H1 (cell line): ENCODE measurements around the gene AGRN. TPM values are rescaled to one million over a fixed set of nuclear protein-coding genes. Genes with fewer than 3 reads are reported as not detected.

ENCODE experiments used
- CTCF ChIA-PET: fragments of 300-600 bp; sonication (Branson Sonifier 250); formaldehyde crosslinking; loops from one replicate; lab custom pipeline; 2021; ENCODE audit not compliant: partially characterized antibody; lab: Charles Lee
- POLR2A ChIA-PET: fragments of 300-600 bp; sonication (Branson Sonifier 250); formaldehyde crosslinking; loops from one replicate; lab custom pipeline; 2021; ENCODE audit warnings: inconsistent platforms; ENCODE audit not compliant: partially characterized antibody; lab: Charles Lee
- DNase-seq, 2 experiments: peaks; one replicate each; pipeline versions ENCODE4 v3.0.0 to v3.0.0-alpha.2; 2010 to 2022; ENCODE audit warnings: low spot score in 2 of 2, low read depth in 1 of 2, mixed read lengths in 1 of 2
- FAIRE-seq: peaks from 2 replicates; lab custom pipeline; 2011; peaks lifted over from hg19 to GRCh38; lab: Jason Lieb, UNC
- H2AFZ ChIP-seq: 2 replicates; pipeline ENCODE4 v1.8.1; 2012; ENCODE audit warnings: low read length, inconsistent platforms
- H2AK5ac ChIP-seq: 2 replicates; pipeline ENCODE4 v1.6.1; 2013; ENCODE audit warnings: low read depth, low read length
- H2BK120ac ChIP-seq: replicated peaks from 2 replicates; pipeline ENCODE3; 2013; ENCODE audit warnings: low read depth, low read length, inconsistent platforms
- H2BK12ac ChIP-seq: 2 replicates; pipeline ENCODE4 v1.6.1; 2013; ENCODE audit warnings: low read depth, low read length
- H2BK15ac ChIP-seq: 2 replicates; pipeline ENCODE4 v1.6.1; 2013; ENCODE audit warnings: low read length
- H2BK20ac ChIP-seq: 2 replicates; pipeline ENCODE4 v1.6.1; 2013; ENCODE audit warnings: low read length
- H2BK5ac ChIP-seq: 2 replicates; pipeline ENCODE4 v1.6.1; 2013; ENCODE audit warnings: low read depth, low read length
- H3K14ac ChIP-seq: 2 replicates; pipeline ENCODE4 v1.6.1; 2013; ENCODE audit warnings: inconsistent platforms; ENCODE audit not compliant: insufficient read length
- H3K18ac ChIP-seq: 2 replicates; pipeline ENCODE4 v1.6.1; 2013; ENCODE audit warnings: low read length; ENCODE audit errors: extremely low read depth
- H3K23ac ChIP-seq: 2 replicates; pipeline ENCODE4 v1.6.1; 2013; ENCODE audit warnings: inconsistent platforms; ENCODE audit not compliant: insufficient read length
- H3K23me2 ChIP-seq: 2 replicates; pipeline ENCODE4 v1.6.1; 2013; ENCODE audit warnings: low read depth, low read length
- H3K27ac ChIP-seq: 2 replicates; pipeline ENCODE4 v1.6.1; 2011; ENCODE audit warnings: low read depth, low read length, inconsistent platforms
- H3K27me3 ChIP-seq, 4 experiments: replicated peaks in 1 of 4; 1 replicate in 1 of 4; 2 replicates in 3 of 4; pipeline versions ENCODE4 v1.6.1 to v1.8.1; 2011 to 2013; ENCODE audit warnings: low read length in 3 of 4, mild to moderate bottlenecking in 3 of 4, inconsistent platforms in 2 of 4, mixed read lengths in 2 of 4, moderate library complexity in 1 of 4; ENCODE audit not compliant: control insufficient read depth in 3 of 4, insufficient read depth in 3 of 4; ENCODE audit errors: extremely low read depth in 1 of 4
- H3K36me3 ChIP-seq, 4 experiments: 2 replicates each; pipeline versions ENCODE4 v1.6.1 to v1.8.1; 2011 to 2013; ENCODE audit warnings: mild to moderate bottlenecking in 4 of 4, low read length in 3 of 4, moderate library complexity in 2 of 4, control low read depth in 1 of 4, inconsistent platforms in 1 of 4; ENCODE audit not compliant: insufficient read depth in 4 of 4, control insufficient read depth in 2 of 4
- H3K4ac ChIP-seq: replicated peaks from 2 replicates; pipeline ENCODE3; 2013; ENCODE audit warnings: low read length, low read depth, mixed read lengths, inconsistent platforms; ENCODE audit not compliant: insufficient read length
- H3K4me1 ChIP-seq, 4 experiments: replicated peaks in 1 of 4; 1 replicate in 1 of 4; 2 replicates in 3 of 4; pipeline versions ENCODE4 v1.6.1 to v1.8.1; 2011 to 2013; ENCODE audit warnings: low read length in 3 of 4, inconsistent platforms in 2 of 4, mixed read lengths in 1 of 4; ENCODE audit not compliant: insufficient read depth in 4 of 4, control insufficient read depth in 3 of 4
- H3K4me2 ChIP-seq, 2 experiments: 2 replicates each; pipeline versions ENCODE4 v1.6.1 to v1.8.1; 2011 to 2013; ENCODE audit warnings: low read depth in 2 of 2, low read length in 2 of 2, control low read depth in 1 of 2, inconsistent platforms in 1 of 2, mild to moderate bottlenecking in 1 of 2; ENCODE audit not compliant: insufficient read depth in 1 of 2
- H3K4me3 ChIP-seq, 4 experiments: fragments of 200-600, 300-600 bp in 1 of 4; sonication (generic), shearing (Covaris generic), sonication (Bioruptor Twin) in 1 of 4; 2 replicates each; pipeline versions ENCODE4 v1.5.1 to v1.8.1; 2011 to 2016; ENCODE audit warnings: low read length in 4 of 4, low read depth in 3 of 4, control low read depth in 2 of 4, inconsistent platforms in 2 of 4, mild to moderate bottlenecking in 2 of 4, mixed read lengths in 1 of 4, moderate library complexity in 1 of 4; ENCODE audit not compliant: insufficient read depth in 2 of 4; ENCODE audit errors: extremely low read depth in 1 of 4
- H3K56ac ChIP-seq: replicated peaks from 2 replicates; pipeline ENCODE3; 2013; ENCODE audit warnings: low read depth, mild to moderate bottlenecking, mixed read lengths, low read length, inconsistent platforms; ENCODE audit not compliant: insufficient read length
- H3K79me1 ChIP-seq: 2 replicates; pipeline ENCODE4 v1.6.1; 2013; ENCODE audit warnings: low read depth, low read length, control low read depth
- H3K79me2 ChIP-seq, 2 experiments: 2 replicates each; pipeline versions ENCODE4 v1.6.1 to v1.8.1; 2012 to 2013; ENCODE audit warnings: low read length in 2 of 2, mild to moderate bottlenecking in 2 of 2, inconsistent platforms in 1 of 2; ENCODE audit not compliant: insufficient read depth in 2 of 2, control insufficient read depth in 1 of 2
- H3K9ac ChIP-seq, 4 experiments: replicated peaks in 1 of 4; 1 replicate in 1 of 4; 2 replicates in 3 of 4; pipeline versions ENCODE4 v1.6.1 to v1.8.1; 2011 to 2013; ENCODE audit warnings: low read depth in 3 of 4, low read length in 3 of 4, control low read depth in 2 of 4, mild to moderate bottlenecking in 2 of 4, moderate library complexity in 2 of 4, inconsistent platforms in 1 of 4; ENCODE audit errors: extremely low read depth in 1 of 4
- H3K9me3 ChIP-seq, 2 experiments: 2 replicates each; pipeline versions ENCODE4 v1.6.1 to v1.8.1; 2012 to 2013; ENCODE audit warnings: mild to moderate bottlenecking in 2 of 2, moderate library complexity in 2 of 2, control low read depth in 1 of 2, inconsistent platforms in 1 of 2, low read depth in 1 of 2, low read length in 1 of 2, mixed read lengths in 1 of 2; ENCODE audit not compliant: insufficient read depth in 2 of 2
- H4K20me1 ChIP-seq, 2 experiments: replicated peaks in 1 of 2; 2 replicates each; pipeline versions ENCODE3 to v1.8.1; 2011 to 2013; ENCODE audit warnings: inconsistent platforms in 2 of 2, low read length in 2 of 2, mild to moderate bottlenecking in 1 of 2; ENCODE audit not compliant: insufficient read depth in 2 of 2, control insufficient read depth in 1 of 2
- H4K5ac ChIP-seq: 2 replicates; pipeline ENCODE4 v1.6.1; 2013; ENCODE audit warnings: low read length, low read depth, mixed read lengths, inconsistent platforms; ENCODE audit not compliant: insufficient read length
- H4K8ac ChIP-seq: 2 replicates; pipeline ENCODE4 v1.8.0; 2013; ENCODE audit warnings: mild to moderate bottlenecking, moderate library complexity, low read length, inconsistent platforms; ENCODE audit not compliant: insufficient read depth; ENCODE audit errors: extremely low read depth
- H4K91ac ChIP-seq: replicated peaks from 2 replicates; pipeline ENCODE3; 2013; ENCODE audit warnings: low read length, mixed read lengths, inconsistent platforms; ENCODE audit not compliant: insufficient read length
- CTBP2 ChIP-seq: IDR thresholded peaks from 2 replicates; pipeline ENCODE4 v1.7.0; 2011; ENCODE audit warnings: borderline replicate concordance, mild to moderate bottlenecking, moderate library complexity, mixed read lengths, low read length; ENCODE audit not compliant: insufficient read depth, insufficient read length
- EGR1 ChIP-seq: IDR thresholded peaks from 2 replicates; pipeline ENCODE4 v1.6.1; 2011; ENCODE audit warnings: low read depth, low read length, borderline replicate concordance
- NRF1 ChIP-seq: IDR thresholded peaks from 2 replicates; pipeline ENCODE4 v1.6.1; 2011; ENCODE audit warnings: mild to moderate bottlenecking, low read depth, low read length, improper control_type of control experiment
- USF2 ChIP-seq: IDR thresholded peaks from 2 replicates; pipeline ENCODE4 v1.6.1; 2011; ENCODE audit warnings: low read length, improper control_type of control experiment
- WGBS, 2 experiments: shearing (Covaris generic) in 1 of 2; methylation state at CpG; one replicate each; pipeline versions ENCODE4 v1.1.6 to v1.1.7; 2013 to 2015; ENCODE audit warnings: low lambda C conversion rate in 2 of 2, mixed read lengths in 2 of 2, inconsistent platforms in 1 of 2, low coverage in 1 of 2, missing lambda C conversion rate in 1 of 2; ENCODE audit not compliant: insufficient replicate concordance in 2 of 2, insufficient coverage in 1 of 2, insufficient read length in 1 of 2; ENCODE audit errors: extremely low coverage in 1 of 2, missing lambda C conversion rate in 1 of 2; 5-methylcytosine and 5-hydroxymethylcytosine counted together
- polyA plus RNA-seq, 7 experiments: library from polyadenylated mRNA; depleted of rRNA in 3 of 7; stranded (reverse) in 5 of 7; unstranded in 2 of 7; fragments of >200 nt in 5 of 7; fragments of 200-250 nt in 2 of 7; gene quantifications; 1 replicate in 5 of 7; 2 replicates in 1 of 7; 4 replicates in 1 of 7; pipeline versions ENCODE4 v1.2.1 to v1.2.3, GENCODE V29; 2011 to 2013; ENCODE audit warnings: missing spikeins in 2 of 7, mixed read lengths in 2 of 7
- total RNA-seq: library from RNA; stranded (reverse); fragmentation: NEBNext Ultra II Directional; extraction: Animal tissue kit (Norgen Biotek cat#: 25700); gene quantifications from 2 replicates; pipeline ENCODE4 v1.2.1, GENCODE V29; 2021

AGRN gene
- total and polyA plus RNA-seq, 2 of the 8 experiments (the other 6 are each of a cell fraction or from before 2014, with no cell fraction given) = 52.3 to 155 TPM

DNA sequence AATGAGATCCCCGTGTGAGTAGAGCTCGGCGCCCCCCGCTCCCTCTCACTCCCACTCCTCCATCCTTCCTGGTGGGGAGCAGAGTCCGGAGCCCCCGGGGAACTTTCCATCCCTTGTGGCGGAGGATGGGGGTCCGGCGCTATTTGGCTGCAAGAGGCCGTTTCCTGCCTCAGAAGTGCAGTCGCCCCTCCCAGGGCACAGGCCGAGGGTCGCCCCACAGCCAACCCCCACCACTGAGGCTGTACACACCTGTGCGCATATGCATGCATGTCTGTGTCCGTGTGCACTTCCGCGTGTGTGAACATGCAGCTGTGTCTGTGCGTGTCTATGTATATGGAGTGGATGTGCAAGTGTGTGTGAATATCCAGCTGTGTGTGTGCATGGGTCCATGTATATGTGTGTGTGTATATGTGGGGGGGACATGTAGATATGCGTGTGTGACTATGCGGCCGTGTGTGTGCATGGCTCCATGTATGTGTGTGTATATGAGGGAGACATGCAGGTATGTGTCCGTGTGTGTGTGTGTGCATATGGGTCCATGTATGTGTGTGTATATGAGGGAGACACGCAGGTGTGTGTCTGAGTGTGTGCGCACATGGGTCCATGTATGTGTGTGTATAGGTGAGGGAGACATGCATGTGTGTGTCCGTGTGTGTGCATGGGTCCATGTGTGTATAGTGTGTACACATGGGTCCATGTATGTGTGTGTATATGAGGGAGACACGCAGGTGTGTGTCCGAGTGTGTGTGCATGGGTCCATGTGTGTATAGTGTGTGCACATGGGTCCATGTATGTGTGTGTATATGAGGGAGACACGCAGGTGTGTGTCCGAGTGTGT lies 32.3 kb downstream of the AGRN start:
- Histone ChIP-seq H3K18ac (no peak overlapping the region), H2BK12ac (no peak overlapping the region), H3K4me2 (no peak overlapping the region), H3K14ac (no peak overlapping the region), H4K8ac (no peak overlapping the region), H2AFZ (no peak overlapping the region), H3K56ac (no peak overlapping the region), H2BK20ac (no peak overlapping the region), H3K36me3 (peaks cover 6 to 67% (median 33%) of the 10 kb centered on the region in 4 experiments), H4K91ac (no peak overlapping the region), H2AK5ac (no peak overlapping the region), H3K27me3 (0 out of 7 replicates have a peak, but pooled peaks cover 0 to 2% (median 0%) of the 10 kb centered on the region in 4 experiments), H3K79me1 (peaks cover 5% of the 10 kb centered on the region; the same call in 1 of the 2 replicates), H4K5ac (no peak overlapping the region), H3K9ac (no peak overlapping the region), H2BK15ac (peak overlapping the region; percentile 9; the same call in 1 of the 2 replicates), H3K23me2 (no peaks in the 10 kb centered on the region; the same call in 1 of the 2 replicates), H3K27ac (no peak overlapping the region), H3K4ac (no peak overlapping the region), H2BK120ac (no peak overlapping the region), H3K4me1 (no peaks in the 10 kb centered on the region), H4K20me1 (peaks cover 0 to 22% of the 10 kb centered on the region in 2 experiments), H2BK5ac (no peak overlapping the region), H3K4me3 (no peak overlapping the region), H3K9me3 (no peaks in the 10 kb centered on the region), H3K23ac (no peak overlapping the region), H3K79me2 (no peaks in the 10 kb centered on the region)
- DNase-seq (no peak), FAIRE-seq (peak; percentile 32)
- CTCF ChIA-PET = interaction anchor here (0.7 to 1.7 kb wide), 2 partner anchors 11 to 198 kb away, joined by 3 to 5 read pairs; no protein-coding TSS in a partner anchor
- POLR2A ChIA-PET = interaction anchor here (1.1 to 2.0 kb wide), 2 partner anchors 13 to 27 kb away, joined by 3 to 5 read pairs; no protein-coding TSS in a partner anchor
- 90% methylated on average over 23 of the region's 29 CpGs; no CpG with 5 or more reads in 1 of the 2 experiments for WGBS, 2 experiments
- TF ChIP-seq NRF1 = no peak
- no peak for TF ChIP-seq USF2
- no peak for TF ChIP-seq EGR1
- no peak for TF ChIP-seq CTBP2
